ENCODE results near the gene RNF212. TPM values are rescaled to one million over a fixed set of nuclear protein-coding genes. Genes with fewer than 3 reads are reported as not detected.

The RNF212 gene
- total and polyA plus RNA-seq, 2 experiments from 2014 or later: 8.4 to 10.4 TPM

GRCh38 chr4:1065732-1066131 lies 47.6 kb downstream of the RNF212 start:
- no peak overlapping the region for H3K27ac ChIP-seq
- no peak overlapping the region for H3K4me3 ChIP-seq
- H3K4me1 ChIP-seq (ENCODE audit: insufficient read depth): no peaks in the 10 kb centered on the region
- H2AFZ ChIP-seq: no peak overlapping the region
- no peaks in the 10 kb centered on the region for H4K20me1 ChIP-seq (ENCODE audit: insufficient read depth, poor library complexity, severe bottlenecking)
- no peaks in the 10 kb centered on the region for H3K9me2 ChIP-seq (replicated peaks; ENCODE audit: insufficient read depth)
- H3K27me3 ChIP-seq: peaks cover 22% of the 10 kb centered on the region
- H3K36me3 ChIP-seq (replicated peaks; ENCODE audit: insufficient read depth, low read depth): no peaks in the 10 kb centered on the region
- H3K9me3 ChIP-seq (ENCODE audit: low read depth): no peaks in the 10 kb centered on the region
- no peak for DNase-seq (ENCODE audit: low spot score)
- TF ChIP-seq, protein P1, sequence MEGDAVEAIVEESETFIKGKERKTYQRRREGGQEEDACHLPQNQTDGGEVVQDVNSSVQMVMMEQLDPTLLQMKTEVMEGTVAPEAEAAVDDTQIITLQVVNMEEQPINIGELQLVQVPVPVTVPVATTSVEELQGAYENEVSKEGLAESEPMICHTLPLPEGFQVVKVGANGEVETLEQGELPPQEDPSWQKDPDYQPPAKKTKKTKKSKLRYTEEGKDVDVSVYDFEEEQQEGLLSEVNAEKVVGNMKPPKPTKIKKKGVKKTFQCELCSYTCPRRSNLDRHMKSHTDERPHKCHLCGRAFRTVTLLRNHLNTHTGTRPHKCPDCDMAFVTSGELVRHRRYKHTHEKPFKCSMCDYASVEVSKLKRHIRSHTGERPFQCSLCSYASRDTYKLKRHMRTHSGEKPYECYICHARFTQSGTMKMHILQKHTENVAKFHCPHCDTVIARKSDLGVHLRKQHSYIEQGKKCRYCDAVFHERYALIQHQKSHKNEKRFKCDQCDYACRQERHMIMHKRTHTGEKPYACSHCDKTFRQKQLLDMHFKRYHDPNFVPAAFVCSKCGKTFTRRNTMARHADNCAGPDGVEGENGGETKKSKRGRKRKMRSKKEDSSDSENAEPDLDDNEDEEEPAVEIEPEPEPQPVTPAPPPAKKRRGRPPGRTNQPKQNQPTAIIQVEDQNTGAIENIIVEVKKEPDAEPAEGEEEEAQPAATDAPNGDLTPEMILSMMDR (IDR thresholded peaks at IDR 0.05; ENCODE audit: poor library complexity): no peak
- TF ChIP-seq EZH2 (IDR thresholded peaks at IDR 0.05; ENCODE audit: borderline replicate concordance) (no peak), EZH2phosphoT487 (IDR thresholded peaks at IDR 0.05; ENCODE audit: low read depth, severe bottlenecking, unreplicated experiment) (no peak)
- H3K79me2 ChIP-seq: no peaks in the 10 kb centered on the region
- 50% methylated on average over 4 of the region's 4 CpGs for WGBS (ENCODE audit: low lambda C conversion rate, missing lambda C conversion rate)
- H3K4me2 ChIP-seq: no peak overlapping the region

- Histone ChIP-seq H3K9me3 (ENCODE audit: low read depth) (no peaks in the 10 kb centered on the region), H3K36me3 (replicated peaks; ENCODE audit: insufficient read depth, low read depth) (no peaks in the 10 kb centered on the region), H3K4me2 (no peak overlapping the region), H3K4me1 (ENCODE audit: insufficient read depth) (no peaks in the 10 kb centered on the region), H3K79me2 (no peaks in the 10 kb centered on the region), H3K4me3 (no peak overlapping the region), H2AFZ (no peak overlapping the region), H3K27ac (no peak overlapping the region), H4K20me1 (ENCODE audit: insufficient read depth, poor library complexity, severe bottlenecking) (no peaks in the 10 kb centered on the region), H3K27me3 (peaks cover 17% of the 10 kb centered on the region), H3K9me2 (replicated peaks; ENCODE audit: insufficient read depth) (no peaks in the 10 kb centered on the region)
- DNase-seq (ENCODE audit: low spot score): no peak
- 73% methylated on average over 7 of the region's 7 CpGs for WGBS (ENCODE audit: low lambda C conversion rate, missing lambda C conversion rate)
- TF ChIP-seq, protein P1 (IDR thresholded peaks at IDR 0.05; ENCODE audit: poor library complexity): no peak
- TF ChIP-seq EZH2phosphoT487 (IDR thresholded peaks at IDR 0.05; ENCODE audit: low read depth, severe bottlenecking, unreplicated experiment): no peak
These were observed 50.9 kb downstream of the RNF212 start for GRCh38 chr4:1062419-1062818.

- no peak for DNase-seq (ENCODE audit: low spot score)
- no peaks in the 10 kb centered on the region for H3K79me2 ChIP-seq
- WGBS (ENCODE audit: low lambda C conversion rate, missing lambda C conversion rate): 89% methylated on average over 6 of the region's 6 CpGs
- H3K4me3 ChIP-seq: no peak overlapping the region
- H3K27ac ChIP-seq: no peak overlapping the region
- TF ChIP-seq EZH2phosphoT487 (IDR thresholded peaks at IDR 0.05; ENCODE audit: low read depth, severe bottlenecking, unreplicated experiment) (no peak), EZH2 (IDR thresholded peaks at IDR 0.05; ENCODE audit: borderline replicate concordance) (no peak)
- TF ChIP-seq, protein P1 (IDR thresholded peaks at IDR 0.05; ENCODE audit: poor library complexity): no peak
- H3K36me3 ChIP-seq (replicated peaks; ENCODE audit: insufficient read depth, low read depth): no peaks in the 10 kb centered on the region
- H3K9me2 ChIP-seq (replicated peaks; ENCODE audit: insufficient read depth): no peaks in the 10 kb centered on the region
- H3K27me3 ChIP-seq: peaks cover 17% of the 10 kb centered on the region
- H3K4me1 ChIP-seq (ENCODE audit: insufficient read depth): no peaks in the 10 kb centered on the region
- H3K4me2 ChIP-seq: no peak overlapping the region
- H2AFZ ChIP-seq: no peak overlapping the region
- H3K9me3 ChIP-seq (ENCODE audit: low read depth): no peaks in the 10 kb centered on the region
- no peaks in the 10 kb centered on the region for H4K20me1 ChIP-seq (ENCODE audit: insufficient read depth, poor library complexity, severe bottlenecking)
These were observed 51.6 kb downstream of the RNF212 start for GRCh38 chr4:1061760-1062159.
